ENCODE results near the gene S100P. TPM values are rescaled to one million over a fixed set of nuclear protein-coding genes. Genes with fewer than 3 reads are reported as not detected.

The S100P gene
- total RNA-seq, 1 experiment from 2014 or later = not detected

- no peaks in the 10 kb centered on the region for H4K20me1 ChIP-seq (ENCODE audit: insufficient read depth, low read depth, low read length)
- no peaks in the 10 kb centered on the region for H3K4me1 ChIP-seq (ENCODE audit: low read length)
- H3K27ac ChIP-seq (ENCODE audit: low read length) = no peak overlapping the region
- H3K4me3 ChIP-seq (ENCODE audit: low read length) = no peak overlapping the region
- no peak overlapping the region for H3K9ac ChIP-seq (ENCODE audit: low read length)
- no peaks in the 10 kb centered on the region for H3K36me3 ChIP-seq (ENCODE audit: insufficient read depth, low read length)
- H3K27me3 ChIP-seq (ENCODE audit: low read length) = no peaks in the 10 kb centered on the region
- H3K9me3 ChIP-seq (ENCODE audit: low read length) = no peaks in the 10 kb centered on the region
- no peak overlapping the region for H2AFZ ChIP-seq (ENCODE audit: low read length)
- H3K4me2 ChIP-seq (ENCODE audit: low read depth, low read length, poor library complexity, severe bottlenecking) = no peak overlapping the region
- H3K79me2 ChIP-seq (ENCODE audit: low read length) = no peaks in the 10 kb centered on the region
- no peak for DNase-seq
- no peaks in the 10 kb centered on the region for H3K9me2 ChIP-seq (replicated peaks; ENCODE audit: insufficient read depth, low read length)
Observed at GRCh38 chr4:6734165-6734786, 40.6 kb downstream of the S100P start.

- no peak overlapping the region for H3K4me3 ChIP-seq (ENCODE audit: low read length)
- H3K9me2 ChIP-seq (replicated peaks; ENCODE audit: insufficient read depth, low read length) = no peaks in the 10 kb centered on the region
- no peaks in the 10 kb centered on the region for H3K27me3 ChIP-seq (ENCODE audit: low read length)
- no peaks in the 10 kb centered on the region for H4K20me1 ChIP-seq (ENCODE audit: insufficient read depth, low read depth, low read length)
- no peaks in the 10 kb centered on the region for H3K9me3 ChIP-seq (ENCODE audit: low read length)
- H3K9ac ChIP-seq (ENCODE audit: low read length) = no peak overlapping the region
- no peak overlapping the region for H3K27ac ChIP-seq (ENCODE audit: low read length)
- H3K36me3 ChIP-seq (ENCODE audit: insufficient read depth, low read length) = no peaks in the 10 kb centered on the region
- H3K4me2 ChIP-seq (ENCODE audit: low read depth, low read length, poor library complexity, severe bottlenecking) = no peak overlapping the region
- no peaks in the 10 kb centered on the region for H3K4me1 ChIP-seq (ENCODE audit: low read length)
- H2AFZ ChIP-seq (ENCODE audit: low read length) = no peak overlapping the region
- no peak for DNase-seq
- H3K79me2 ChIP-seq (ENCODE audit: low read length) = no peaks in the 10 kb centered on the region
Observed at GRCh38 chr4:6739920-6740319, 46.2 kb downstream of the S100P start.

- Histone ChIP-seq H3K79me2 (ENCODE audit: low read length) (no peaks in the 10 kb centered on the region), H3K4me3 (ENCODE audit: low read length) (no peak overlapping the region), H3K27me3 (ENCODE audit: low read length) (no peaks in the 10 kb centered on the region), H3K9me2 (replicated peaks; ENCODE audit: insufficient read depth, low read length) (no peaks in the 10 kb centered on the region), H3K9me3 (ENCODE audit: low read length) (no peaks in the 10 kb centered on the region), H3K27ac (ENCODE audit: low read length) (no peak overlapping the region), H3K4me2 (ENCODE audit: low read depth, low read length, poor library complexity, severe bottlenecking) (no peak overlapping the region), H3K36me3 (ENCODE audit: insufficient read depth, low read length) (no peaks in the 10 kb centered on the region), H3K9ac (ENCODE audit: low read length) (no peak overlapping the region), H4K20me1 (ENCODE audit: insufficient read depth, low read depth, low read length) (no peaks in the 10 kb centered on the region), H2AFZ (ENCODE audit: low read length) (no peak overlapping the region), H3K4me1 (ENCODE audit: low read length) (no peaks in the 10 kb centered on the region)
- no peak for DNase-seq
Observed at GRCh38 chr4:6740347-6740746, 46.7 kb downstream of the S100P start.

- Histone ChIP-seq H3K9me3 (ENCODE audit: low read length) (no peaks in the 10 kb centered on the region), H3K9ac (ENCODE audit: low read length) (no peak overlapping the region), H3K4me1 (ENCODE audit: low read length) (no peaks in the 10 kb centered on the region), H3K4me2 (ENCODE audit: low read depth, low read length, poor library complexity, severe bottlenecking) (no peak overlapping the region), H2AFZ (ENCODE audit: low read length) (no peak overlapping the region), H3K36me3 (ENCODE audit: insufficient read depth, low read length) (no peaks in the 10 kb centered on the region), H3K9me2 (replicated peaks; ENCODE audit: insufficient read depth, low read length) (no peaks in the 10 kb centered on the region), H3K79me2 (ENCODE audit: low read length) (no peaks in the 10 kb centered on the region), H3K27ac (ENCODE audit: low read length) (no peak overlapping the region), H3K4me3 (ENCODE audit: low read length) (no peak overlapping the region), H3K27me3 (ENCODE audit: low read length) (no peaks in the 10 kb centered on the region), H4K20me1 (ENCODE audit: insufficient read depth, low read depth, low read length) (no peaks in the 10 kb centered on the region)
- DNase-seq = no peak
Observed at GRCh38 chr4:6742507-6742906, 48.8 kb downstream of the S100P start.

GRCh38 chr4:6742989-6743388 lies 49.3 kb downstream of the S100P start:
- H3K36me3 ChIP-seq (ENCODE audit: insufficient read depth, low read length) = no peaks in the 10 kb centered on the region
- no peaks in the 10 kb centered on the region for H4K20me1 ChIP-seq (ENCODE audit: insufficient read depth, low read depth, low read length)
- no peak overlapping the region for H3K4me2 ChIP-seq (ENCODE audit: low read depth, low read length, poor library complexity, severe bottlenecking)
- no peak overlapping the region for H2AFZ ChIP-seq (ENCODE audit: low read length)
- no peaks in the 10 kb centered on the region for H3K9me2 ChIP-seq (replicated peaks; ENCODE audit: insufficient read depth, low read length)
- no peak overlapping the region for H3K9ac ChIP-seq (ENCODE audit: low read length)
- DNase-seq = no peak
- H3K4me3 ChIP-seq (ENCODE audit: low read length) = no peak overlapping the region
- no peaks in the 10 kb centered on the region for H3K9me3 ChIP-seq (ENCODE audit: low read length)
- no peaks in the 10 kb centered on the region for H3K27me3 ChIP-seq (ENCODE audit: low read length)
- no peak overlapping the region for H3K27ac ChIP-seq (ENCODE audit: low read length)
- H3K79me2 ChIP-seq (ENCODE audit: low read length) = no peaks in the 10 kb centered on the region
- no peaks in the 10 kb centered on the region for H3K4me1 ChIP-seq (ENCODE audit: low read length)

Other genes starting within 250 kb of the S100P start
- gene PPP2R2C, start 221.3 kb upstream of the S100P start, total RNA-seq (2014; rRNA removed; shearing (Covaris generic); ENCODE audit: low replicate concordance) = not detected in 2 replicates
- gene MAN2B2, start 118.7 kb upstream of the S100P start, total RNA-seq (2014; rRNA removed; shearing (Covaris generic); ENCODE audit: low replicate concordance) = 20.1 and 29.4 TPM in 2 replicates
- 28.8 and 50.7 TPM in 2 replicates for gene MRFAP1, start 53.2 kb upstream of the S100P start, total RNA-seq (2014; rRNA removed; shearing (Covaris generic); ENCODE audit: low replicate concordance)
- 41.9 and 62.3 TPM in 2 replicates for gene MRFAP1L1, start 16.0 kb downstream of the S100P start, total RNA-seq (2014; rRNA removed; shearing (Covaris generic); ENCODE audit: low replicate concordance)
- 13.9 and 29.1 TPM in 2 replicates for gene BLOC1S4, start 22.3 kb downstream of the S100P start, total RNA-seq (2014; rRNA removed; shearing (Covaris generic); ENCODE audit: low replicate concordance)
- gene KIAA0232, start 88.8 kb downstream of the S100P start, total RNA-seq (2014; rRNA removed; shearing (Covaris generic); ENCODE audit: low replicate concordance) = 10.9 and 11.8 TPM in 2 replicates
- 31.7 and 35.2 TPM in 2 replicates for gene TBC1D14, start 215.9 kb downstream of the S100P start, total RNA-seq (2014; rRNA removed; shearing (Covaris generic); ENCODE audit: low replicate concordance)